ENCODE results near the gene RORC.

The RORC gene

DNA sequence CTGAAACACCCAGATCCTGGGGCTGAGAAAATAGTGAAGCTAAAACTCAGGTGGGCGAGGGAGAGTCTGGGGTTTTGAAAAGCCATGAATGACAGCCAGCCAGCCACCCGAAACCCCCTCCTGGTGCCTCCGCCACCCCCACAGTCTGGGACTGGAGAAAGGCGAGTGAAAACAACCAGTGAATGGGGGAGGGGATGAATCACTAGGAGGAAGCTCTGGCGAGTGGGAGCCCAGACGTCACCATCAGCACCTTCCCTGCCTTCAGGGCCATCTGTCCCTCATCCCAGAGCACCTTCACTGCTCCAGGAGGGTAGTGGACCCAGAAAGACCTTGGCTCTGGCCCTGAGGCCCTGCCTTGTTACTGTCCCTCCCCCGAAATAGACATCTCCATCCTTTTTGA lies 9.2 kb downstream of the RORC start:
- H3K4me3 ChIP-seq (ENCODE audit: control insufficient read depth, low read depth, low read length) = no peak overlapping the region
- TF ChIP-seq, protein P1, sequence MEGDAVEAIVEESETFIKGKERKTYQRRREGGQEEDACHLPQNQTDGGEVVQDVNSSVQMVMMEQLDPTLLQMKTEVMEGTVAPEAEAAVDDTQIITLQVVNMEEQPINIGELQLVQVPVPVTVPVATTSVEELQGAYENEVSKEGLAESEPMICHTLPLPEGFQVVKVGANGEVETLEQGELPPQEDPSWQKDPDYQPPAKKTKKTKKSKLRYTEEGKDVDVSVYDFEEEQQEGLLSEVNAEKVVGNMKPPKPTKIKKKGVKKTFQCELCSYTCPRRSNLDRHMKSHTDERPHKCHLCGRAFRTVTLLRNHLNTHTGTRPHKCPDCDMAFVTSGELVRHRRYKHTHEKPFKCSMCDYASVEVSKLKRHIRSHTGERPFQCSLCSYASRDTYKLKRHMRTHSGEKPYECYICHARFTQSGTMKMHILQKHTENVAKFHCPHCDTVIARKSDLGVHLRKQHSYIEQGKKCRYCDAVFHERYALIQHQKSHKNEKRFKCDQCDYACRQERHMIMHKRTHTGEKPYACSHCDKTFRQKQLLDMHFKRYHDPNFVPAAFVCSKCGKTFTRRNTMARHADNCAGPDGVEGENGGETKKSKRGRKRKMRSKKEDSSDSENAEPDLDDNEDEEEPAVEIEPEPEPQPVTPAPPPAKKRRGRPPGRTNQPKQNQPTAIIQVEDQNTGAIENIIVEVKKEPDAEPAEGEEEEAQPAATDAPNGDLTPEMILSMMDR (IDR thresholded peaks at IDR 0.05; ENCODE audit: control insufficient read depth, insufficient read depth, low read depth, low read length, missing control alignments) = no peak
- no peak for DNase-seq (ENCODE audit: low read depth)

DNA sequence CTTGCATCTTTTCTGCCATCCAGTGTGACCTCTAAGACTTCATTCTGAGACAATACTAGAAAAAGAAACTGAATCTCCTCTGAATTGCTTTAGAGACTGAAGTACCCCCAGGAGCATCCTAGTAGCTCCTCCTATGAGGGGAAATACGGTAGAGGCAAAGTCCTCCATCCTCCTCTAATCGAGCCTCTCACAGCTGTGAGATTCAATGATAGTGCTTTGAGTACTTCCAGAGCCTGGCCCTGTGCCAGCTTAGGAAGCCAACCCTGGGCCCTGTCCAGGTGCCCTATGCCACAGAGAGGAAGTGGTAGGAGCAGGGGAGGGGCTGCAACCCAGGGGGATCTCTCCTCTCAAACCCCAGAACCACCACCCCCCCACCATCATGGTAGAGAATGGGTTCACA lies 10.7 kb downstream of the RORC start:
- TF ChIP-seq, protein P1 (IDR thresholded peaks at IDR 0.05; ENCODE audit: control insufficient read depth, insufficient read depth, low read depth, low read length, missing control alignments) = no peak
- no peak for DNase-seq (ENCODE audit: low read depth)
- H3K4me3 ChIP-seq (ENCODE audit: control insufficient read depth, low read depth, low read length) = no peak overlapping the region

DNA sequence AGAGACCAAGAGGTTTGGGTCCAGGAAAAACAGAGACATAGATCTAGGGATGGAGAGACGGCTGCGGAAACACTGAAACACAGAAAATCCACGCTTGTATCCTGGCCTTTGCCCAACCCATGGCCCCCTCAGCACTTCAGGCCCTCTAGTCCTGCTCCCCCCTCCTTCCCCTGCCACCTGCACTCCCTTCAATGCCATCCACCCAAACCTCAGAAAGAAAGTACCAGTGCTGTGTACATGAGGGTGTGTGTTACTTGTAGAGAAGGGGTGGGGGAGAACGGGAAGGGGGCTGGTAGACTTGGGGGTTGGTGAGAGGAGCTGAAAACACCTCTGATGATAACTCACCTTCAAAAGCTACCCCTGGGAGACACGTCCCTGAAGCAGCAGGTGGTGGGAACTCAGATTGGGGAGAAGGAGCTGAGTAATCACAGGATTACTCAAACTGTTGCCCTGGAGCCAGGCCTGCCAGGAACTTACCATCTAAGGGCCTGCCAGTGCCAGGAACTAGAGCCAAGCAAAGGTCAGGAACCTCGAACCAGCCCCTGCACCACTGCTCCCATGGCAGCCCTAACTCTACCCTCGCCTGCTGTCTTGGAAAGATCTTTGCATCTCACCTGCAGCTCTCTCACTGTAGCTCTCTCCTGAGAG lies 11.5 kb downstream of the RORC start:
- DNase-seq (ENCODE audit: low read depth) = no peak
- TF ChIP-seq, protein P1 (IDR thresholded peaks at IDR 0.05; ENCODE audit: control insufficient read depth, insufficient read depth, low read depth, low read length, missing control alignments) = no peak
- no peak overlapping the region for H3K4me3 ChIP-seq (ENCODE audit: control insufficient read depth, low read depth, low read length)

DNA sequence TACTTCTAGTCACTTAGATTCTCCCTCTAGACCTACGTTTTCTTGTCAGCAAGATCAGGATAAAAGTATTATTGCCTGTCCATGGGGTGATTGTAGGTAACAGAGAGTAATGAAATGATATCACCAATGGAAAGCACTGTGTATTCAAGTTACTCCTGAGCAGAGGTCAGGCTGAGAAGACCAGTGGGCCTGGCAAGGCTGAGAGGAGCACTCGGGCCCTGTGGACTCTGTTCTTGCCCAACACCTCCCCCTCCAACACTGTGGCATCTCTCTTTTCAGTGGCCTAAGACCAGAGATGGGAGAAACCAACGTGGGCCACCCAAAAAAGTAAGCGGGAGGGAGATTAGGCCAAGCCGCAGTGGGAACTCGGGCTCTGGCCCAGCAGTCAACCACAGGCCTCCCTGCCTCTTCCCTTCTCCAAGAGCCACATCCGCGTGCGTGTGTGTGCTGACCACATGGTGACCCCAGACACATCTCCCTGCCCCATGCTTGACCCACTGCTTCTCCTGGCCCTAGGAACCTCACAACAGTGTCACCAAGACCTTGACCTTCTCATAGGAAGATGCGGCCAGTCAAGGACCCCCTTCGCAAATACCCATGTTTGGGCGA lies 12.3 kb downstream of the RORC start:
- DNase-seq (ENCODE audit: low read depth) = no peak
- H3K4me3 ChIP-seq (ENCODE audit: control insufficient read depth, low read depth, low read length) = no peak overlapping the region
- TF ChIP-seq, protein P1 (IDR thresholded peaks at IDR 0.05; ENCODE audit: control insufficient read depth, insufficient read depth, low read depth, low read length, missing control alignments) = no peak

DNA sequence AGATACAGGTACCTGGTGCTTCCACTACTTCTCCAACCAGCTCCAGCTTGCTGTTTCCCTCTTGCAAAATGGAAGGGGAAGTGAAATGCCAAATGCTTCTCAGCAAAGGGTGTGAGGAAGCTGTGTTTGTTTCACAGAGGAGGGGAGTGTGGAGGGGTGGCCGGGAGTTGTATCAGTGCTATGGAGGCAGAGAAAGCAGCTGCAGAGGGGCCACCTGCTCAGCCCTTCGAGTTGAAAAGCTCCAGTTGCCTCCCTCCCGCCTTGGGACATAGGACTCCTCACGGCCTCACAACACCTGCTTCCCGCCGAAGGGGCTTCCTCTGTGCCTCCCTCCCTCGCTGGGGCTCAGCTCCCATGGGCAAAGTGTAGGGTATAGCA lies 14.3 kb downstream of the RORC start:
- H3K4me3 ChIP-seq (ENCODE audit: control insufficient read depth, low read depth, low read length) = no peak overlapping the region
- TF ChIP-seq, protein P1 (IDR thresholded peaks at IDR 0.05; ENCODE audit: control insufficient read depth, insufficient read depth, low read depth, low read length, missing control alignments) = no peak
- no peak for DNase-seq (ENCODE audit: low read depth)

DNA sequence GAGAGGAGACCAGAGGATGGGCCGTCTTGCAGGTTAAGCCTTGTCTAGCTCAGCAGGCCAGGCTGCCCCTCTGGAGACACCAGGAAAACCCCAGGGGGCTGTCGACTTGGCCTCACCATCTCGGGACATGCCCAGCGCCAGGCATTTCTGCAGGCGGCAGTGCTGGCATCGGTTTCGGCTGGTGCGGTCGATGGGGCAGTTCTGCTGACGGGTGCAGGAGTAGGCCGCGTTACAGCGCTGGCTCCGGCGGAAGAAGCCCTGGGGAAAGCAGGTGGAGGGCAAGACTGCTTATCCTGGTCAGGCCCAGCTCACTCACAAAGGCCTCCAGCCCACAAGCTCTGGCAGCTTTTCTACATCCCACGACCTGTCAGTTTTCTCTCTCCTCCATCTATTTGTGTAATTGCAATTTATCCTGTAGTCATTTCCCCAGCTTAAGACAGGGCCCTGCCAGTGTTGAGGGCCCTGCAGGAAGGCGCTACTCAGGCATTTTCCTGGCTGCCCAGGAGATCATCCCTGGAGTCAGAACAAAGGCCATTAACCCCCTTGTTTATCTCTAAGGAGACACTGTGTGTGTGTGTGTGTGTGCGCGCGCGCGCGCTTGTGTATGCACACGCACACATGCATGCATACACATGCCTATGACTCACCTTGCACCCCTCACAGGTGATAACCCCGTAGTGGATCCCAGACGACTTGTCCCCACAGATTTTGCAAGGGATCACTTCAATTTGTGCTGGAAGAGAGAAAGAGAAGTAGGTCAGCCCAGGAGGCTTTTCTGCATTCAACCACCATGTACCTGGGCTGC lies 14.9 kb downstream of the RORC start:
- TF ChIP-seq, protein P1 (IDR thresholded peaks at IDR 0.05; ENCODE audit: control insufficient read depth, insufficient read depth, low read depth, low read length, missing control alignments) = no peak
- DNase-seq (ENCODE audit: low read depth) = no peak
- H3K4me3 ChIP-seq (ENCODE audit: control insufficient read depth, low read depth, low read length) = no peak overlapping the region

All from AG09309 (cell line).